ENCODE measurements around the gene RAP1GAP2.

Gene RAP1GAP2

GRCh38 chr17:2796164-2797125, at the start of gene RAP1GAP2:
RAP1GAP2 (plus strand) TSS chr17:2796438; CDS start chr17:2796528, 90 bp downstream.
- Histone ChIP-seq H3K9ac (ENCODE audit: low read depth in 1 of 2, low read length in 2 of 2) (peak within 1 kb of the TSS; percentile 43 to 69), H3K27ac (ENCODE audit: low read depth in 2 of 2, low read length in 2 of 2) (peak within 1 kb of the TSS; percentile 74 to 75), H3K9me3 (ENCODE audit: control insufficient read depth in 2 of 2, low read length in 2 of 2) (no peaks in the 10 kb centered on the region), H3K4me3 (ENCODE audit: low read length in 2 of 2) (peak within 1 kb of the TSS; percentile 51 to 71), H3K36me3 (ENCODE audit: control insufficient read depth in 2 of 2, insufficient read depth in 2 of 2, low read length in 2 of 2) (no peaks in the 10 kb centered on the region), H3K4me1 (ENCODE audit: control insufficient read depth in 2 of 2, insufficient read depth in 2 of 2, low read length in 2 of 2) (peaks cover 28 to 33% of the 10 kb centered on the region in 2 donors), H3K27me3 (ENCODE audit: control insufficient read depth in 2 of 2, insufficient read depth in 2 of 2, low read length in 2 of 2) (no peaks in the 10 kb centered on the region)

- Histone ChIP-seq H3K9ac (ENCODE audit: low read depth in 1 of 2, low read length in 2 of 2) (no peak within 1 kb of the TSS), H3K4me1 (ENCODE audit: control insufficient read depth in 2 of 2, insufficient read depth in 2 of 2, low read length in 2 of 2) (no peaks in the 10 kb centered on the region), H3K27ac (ENCODE audit: low read depth in 2 of 2, low read length in 2 of 2) (no peak within 1 kb of the TSS), H3K4me3 (ENCODE audit: low read length in 2 of 2) (no peak within 1 kb of the TSS), H3K9me3 (ENCODE audit: control insufficient read depth in 2 of 2, low read length in 2 of 2) (no peaks in the 10 kb centered on the region), H3K27me3 (ENCODE audit: control insufficient read depth in 2 of 2, insufficient read depth in 2 of 2, low read length in 2 of 2) (peaks cover 23 to 29% of the 10 kb centered on the region in 2 donors), H3K36me3 (ENCODE audit: control insufficient read depth in 2 of 2, insufficient read depth in 2 of 2, low read length in 2 of 2) (no peaks in the 10 kb centered on the region)
These were observed 47.0 kb upstream of the RAP1GAP2 start, which contains the start of gene CCDC92B for GRCh38 chr17:2749058-2749783. CCDC92B (minus strand) TSS chr17:2749652; CDS start chr17:2735145, 14,507 bp downstream.

- H3K9me3 ChIP-seq (ENCODE audit: control insufficient read depth in 2 of 2, low read length in 2 of 2), result no peaks in the 10 kb centered on the region
- H3K36me3 ChIP-seq (ENCODE audit: control insufficient read depth in 2 of 2, insufficient read depth in 2 of 2, low read length in 2 of 2), result no peaks in the 10 kb centered on the region
- H3K4me1 ChIP-seq (ENCODE audit: control insufficient read depth in 2 of 2, insufficient read depth in 2 of 2, low read length in 2 of 2), result no peaks in the 10 kb centered on the region
- H3K9ac ChIP-seq (ENCODE audit: low read depth in 1 of 2, low read length in 2 of 2), result no peak overlapping the region
- H3K27ac ChIP-seq (ENCODE audit: low read depth in 2 of 2, low read length in 2 of 2), result no peak overlapping the region
- H3K4me3 ChIP-seq (ENCODE audit: low read length in 2 of 2), result no peak overlapping the region
- peaks cover 19 to 26% of the 10 kb centered on the region in 2 donors for H3K27me3 ChIP-seq (ENCODE audit: control insufficient read depth in 2 of 2, insufficient read depth in 2 of 2, low read length in 2 of 2)
These were observed 46.5 kb upstream of the RAP1GAP2 start for GRCh38 chr17:2749784-2750181.

- no peak overlapping the region for H3K9ac ChIP-seq (ENCODE audit: low read depth in 1 of 2, low read length in 2 of 2)
- H3K27me3 ChIP-seq (ENCODE audit: control insufficient read depth in 2 of 2, insufficient read depth in 2 of 2, low read length in 2 of 2), result peaks cover 16 to 21% of the 10 kb centered on the region in 2 donors
- H3K4me1 ChIP-seq (ENCODE audit: control insufficient read depth in 2 of 2, insufficient read depth in 2 of 2, low read length in 2 of 2), result no peaks in the 10 kb centered on the region
- H3K36me3 ChIP-seq (ENCODE audit: control insufficient read depth in 2 of 2, insufficient read depth in 2 of 2, low read length in 2 of 2), result no peaks in the 10 kb centered on the region
- H3K4me3 ChIP-seq (ENCODE audit: low read length in 2 of 2), result no peak overlapping the region
- no peak overlapping the region for H3K27ac ChIP-seq (ENCODE audit: low read depth in 2 of 2, low read length in 2 of 2)
- no peaks in the 10 kb centered on the region for H3K9me3 ChIP-seq (ENCODE audit: control insufficient read depth in 2 of 2, low read length in 2 of 2)
These were observed 45.5 kb upstream of the RAP1GAP2 start for GRCh38 chr17:2750721-2751120.

GRCh38 chr17:2751491-2751890, 44.7 kb upstream of the RAP1GAP2 start:
- Histone ChIP-seq H3K9me3 (ENCODE audit: control insufficient read depth in 2 of 2, low read length in 2 of 2) (no peaks in the 10 kb centered on the region), H3K4me3 (ENCODE audit: low read length in 2 of 2) (no peak overlapping the region), H3K36me3 (ENCODE audit: control insufficient read depth in 2 of 2, insufficient read depth in 2 of 2, low read length in 2 of 2) (no peaks in the 10 kb centered on the region), H3K9ac (ENCODE audit: low read depth in 1 of 2, low read length in 2 of 2) (no peak overlapping the region), H3K27ac (ENCODE audit: low read depth in 2 of 2, low read length in 2 of 2) (no peak overlapping the region), H3K4me1 (ENCODE audit: control insufficient read depth in 2 of 2, insufficient read depth in 2 of 2, low read length in 2 of 2) (peaks cover 0 to under 1% of the 10 kb centered on the region in 2 donors), H3K27me3 (ENCODE audit: control insufficient read depth in 2 of 2, insufficient read depth in 2 of 2, low read length in 2 of 2) (peaks cover 17 to 22% of the 10 kb centered on the region in 2 donors)

- Histone ChIP-seq H3K9ac (ENCODE audit: low read depth in 1 of 2, low read length in 2 of 2) (peak overlapping the region in 1 of 2 donors; percentile 62), H3K27ac (ENCODE audit: low read depth in 2 of 2, low read length in 2 of 2) (no peak overlapping the region), H3K9me3 (ENCODE audit: control insufficient read depth in 2 of 2, low read length in 2 of 2) (no peaks in the 10 kb centered on the region), H3K27me3 (ENCODE audit: control insufficient read depth in 2 of 2, insufficient read depth in 2 of 2, low read length in 2 of 2) (peaks cover 5 to 11% of the 10 kb centered on the region in 2 donors), H3K4me1 (ENCODE audit: control insufficient read depth in 2 of 2, insufficient read depth in 2 of 2, low read length in 2 of 2) (peaks cover 0 to 2% of the 10 kb centered on the region in 2 donors), H3K36me3 (ENCODE audit: control insufficient read depth in 2 of 2, insufficient read depth in 2 of 2, low read length in 2 of 2) (no peaks in the 10 kb centered on the region), H3K4me3 (ENCODE audit: low read length in 2 of 2) (peak overlapping the region; percentile 37 to 50)
These were observed 40.1 kb upstream of the RAP1GAP2 start for GRCh38 chr17:2755891-2756724.

- Histone ChIP-seq H3K36me3 (ENCODE audit: control insufficient read depth in 2 of 2, insufficient read depth in 2 of 2, low read length in 2 of 2) (no peaks in the 10 kb centered on the region), H3K27ac (ENCODE audit: low read depth in 2 of 2, low read length in 2 of 2) (no peak overlapping the region)
These were observed 37.4 kb upstream of the RAP1GAP2 start for GRCh38 chr17:2758870-2759269.

GRCh38 chr17:2770129-2770528, 26.1 kb upstream of the RAP1GAP2 start:
- H3K4me3 ChIP-seq (ENCODE audit: low read length in 2 of 2), result no peak overlapping the region
- H3K36me3 ChIP-seq (ENCODE audit: control insufficient read depth in 2 of 2, insufficient read depth in 2 of 2, low read length in 2 of 2), result no peaks in the 10 kb centered on the region
- H3K9me3 ChIP-seq (ENCODE audit: control insufficient read depth in 2 of 2, low read length in 2 of 2), result no peaks in the 10 kb centered on the region
- peaks cover 2 to 8% of the 10 kb centered on the region in 2 donors for H3K4me1 ChIP-seq (ENCODE audit: control insufficient read depth in 2 of 2, insufficient read depth in 2 of 2, low read length in 2 of 2)
- H3K27me3 ChIP-seq (ENCODE audit: control insufficient read depth in 2 of 2, insufficient read depth in 2 of 2, low read length in 2 of 2), result no peaks in the 10 kb centered on the region
- H3K27ac ChIP-seq (ENCODE audit: low read depth in 2 of 2, low read length in 2 of 2), result no peak overlapping the region
- H3K9ac ChIP-seq (ENCODE audit: low read depth in 1 of 2, low read length in 2 of 2), result no peak overlapping the region

More at GRCh38 chr17:2758870-2759269, 37.4 kb upstream of the RAP1GAP2 start:
- Histone ChIP-seq H3K9ac (ENCODE audit: low read depth in 1 of 2, low read length in 2 of 2) (no peak overlapping the region), H3K9me3 (ENCODE audit: control insufficient read depth in 2 of 2, low read length in 2 of 2) (no peaks in the 10 kb centered on the region), H3K4me3 (ENCODE audit: low read length in 2 of 2) (no peak overlapping the region), H3K4me1 (ENCODE audit: control insufficient read depth in 2 of 2, insufficient read depth in 2 of 2, low read length in 2 of 2) (peaks cover 0 to 2% of the 10 kb centered on the region in 2 donors), H3K27me3 (ENCODE audit: control insufficient read depth in 2 of 2, insufficient read depth in 2 of 2, low read length in 2 of 2) (peaks cover 5 to 11% of the 10 kb centered on the region in 2 donors)

- Histone ChIP-seq H3K9ac (ENCODE audit: low read depth in 1 of 2, low read length in 2 of 2) (no peak overlapping the region), H3K9me3 (ENCODE audit: control insufficient read depth in 2 of 2, low read length in 2 of 2) (no peaks in the 10 kb centered on the region), H3K27me3 (ENCODE audit: control insufficient read depth in 2 of 2, insufficient read depth in 2 of 2, low read length in 2 of 2) (peaks cover 0 to 9% of the 10 kb centered on the region in 2 donors), H3K36me3 (ENCODE audit: control insufficient read depth in 2 of 2, insufficient read depth in 2 of 2, low read length in 2 of 2) (no peaks in the 10 kb centered on the region), H3K4me3 (ENCODE audit: low read length in 2 of 2) (no peak overlapping the region), H3K4me1 (ENCODE audit: control insufficient read depth in 2 of 2, insufficient read depth in 2 of 2, low read length in 2 of 2) (peaks cover 3 to 5% of the 10 kb centered on the region in 2 donors), H3K27ac (ENCODE audit: low read depth in 2 of 2, low read length in 2 of 2) (no peak overlapping the region)
These were observed 21.0 kb upstream of the RAP1GAP2 start for GRCh38 chr17:2775206-2775605.

Data from mucosa of rectum (tissue), 2 donors.